Glutamatergic neuron (in vitro differentiated cells): ENCODE data around the gene CENPK. TPM values are rescaled to one million over a fixed set of nuclear protein-coding genes. Genes with fewer than 3 reads are reported as not detected.

Experiments used
- DNase-seq: peaks from one replicate; pipeline ENCODE4 v3.0.0; 2022
- H3K27ac Mint-ChIP-seq: one replicate; pipeline ENCODE4 v1.8.0; 2020; ENCODE audit warnings: mild to moderate bottlenecking, mixed read lengths, inconsistent platforms; ENCODE audit not compliant: unreplicated experiment
- H3K27me3 Mint-ChIP-seq: one replicate; pipeline ENCODE4 v1.8.0; 2020; ENCODE audit warnings: mild to moderate bottlenecking, moderate library complexity, mixed read lengths, inconsistent platforms; ENCODE audit not compliant: unreplicated experiment
- H3K36me3 Mint-ChIP-seq: one replicate; pipeline ENCODE4 v1.8.0; 2020; ENCODE audit warnings: mild to moderate bottlenecking, mixed read lengths, inconsistent platforms; ENCODE audit not compliant: unreplicated experiment
- H3K4me1 Mint-ChIP-seq: one replicate; pipeline ENCODE4 v1.8.0; 2020; ENCODE audit warnings: mild to moderate bottlenecking, low read depth, mixed read lengths, inconsistent platforms; ENCODE audit not compliant: unreplicated experiment
- H3K4me3 Mint-ChIP-seq: one replicate; pipeline ENCODE4 v1.8.0; 2020; ENCODE audit warnings: mild to moderate bottlenecking, mixed read lengths, inconsistent platforms; ENCODE audit not compliant: unreplicated experiment
- H3K9me3 Mint-ChIP-seq: one replicate; pipeline ENCODE4 v1.8.0; 2020; ENCODE audit warnings: mild to moderate bottlenecking, moderate library complexity, mixed read lengths, inconsistent platforms; ENCODE audit not compliant: unreplicated experiment
- CTCF ChIP-seq: fragments of 200-600 bp; sonication (generic); IDR thresholded peaks from one replicate; pipeline ENCODE4 v1.5.0; 2021; ENCODE audit not compliant: partially characterized antibody, unreplicated experiment
- total RNA-seq: library from RNA; stranded (reverse); fragmentation: NEBNext Ultra II Directional; extraction: Animal tissue kit (Norgen Biotek cat#: 25700); gene quantifications from one replicate; pipeline ENCODE4 v1.2.1, GENCODE V29; 2021; ENCODE audit not compliant: unreplicated experiment

CENPK gene
- total RNA-seq, 1 donor from 2014 or later = 11.9 TPM

DNA sequence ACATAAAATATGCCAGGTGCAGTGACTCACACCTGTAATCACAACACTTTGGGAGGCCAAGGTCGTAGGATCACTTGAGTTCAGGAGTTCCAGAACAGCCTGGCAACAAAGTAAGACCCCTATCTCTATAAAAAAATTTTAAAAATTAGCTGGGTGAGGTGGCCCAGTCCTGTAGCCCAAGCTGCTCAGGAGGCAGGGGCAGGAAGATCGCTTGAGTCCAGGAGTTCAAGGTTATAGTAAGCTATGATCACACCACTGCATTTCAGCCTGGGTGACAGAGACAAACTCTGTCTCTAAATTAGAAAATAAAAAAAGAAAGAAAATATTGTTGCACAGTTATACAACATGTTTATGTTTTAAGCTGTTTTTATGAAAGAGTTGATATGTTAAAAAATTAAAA, 6.8 kb downstream of the CENPK start:
- H3K27me3 Mint-ChIP-seq = no peaks in the 10 kb centered on the region
- no peak overlapping the region for H3K4me3 Mint-ChIP-seq
- H3K36me3 Mint-ChIP-seq = no peaks in the 10 kb centered on the region
- no peak for TF ChIP-seq CTCF
- H3K9me3 Mint-ChIP-seq = no peaks in the 10 kb centered on the region
- no peak for DNase-seq
- no peak overlapping the region for H3K27ac Mint-ChIP-seq
- no peaks in the 10 kb centered on the region for H3K4me1 Mint-ChIP-seq

DNA sequence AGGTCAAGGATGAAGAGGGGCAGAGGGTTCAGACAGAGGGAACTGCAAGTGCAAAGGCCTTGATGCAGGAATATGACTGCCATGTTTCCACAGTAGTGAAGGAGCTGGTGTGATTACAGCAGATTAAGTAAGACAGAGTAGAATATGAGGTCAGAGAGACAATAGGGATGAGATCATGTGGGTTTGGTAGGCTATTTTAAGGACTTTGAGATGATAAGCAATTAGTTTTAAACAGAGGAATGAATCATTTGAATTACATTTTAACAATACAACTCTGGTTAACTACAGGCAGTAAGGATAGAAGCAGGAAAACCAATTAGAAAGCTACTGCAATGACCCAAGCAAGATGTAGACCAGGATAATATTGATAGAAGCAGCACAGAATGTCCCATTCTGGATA, 7.7 kb downstream of the CENPK start:
- Mint-ChIP-seq H3K27ac (no peak overlapping the region), H3K27me3 (no peaks in the 10 kb centered on the region), H3K4me3 (no peak overlapping the region), H3K4me1 (no peaks in the 10 kb centered on the region), H3K9me3 (no peaks in the 10 kb centered on the region), H3K36me3 (no peaks in the 10 kb centered on the region)
- no peak for DNase-seq
- TF ChIP-seq CTCF = no peak

DNA sequence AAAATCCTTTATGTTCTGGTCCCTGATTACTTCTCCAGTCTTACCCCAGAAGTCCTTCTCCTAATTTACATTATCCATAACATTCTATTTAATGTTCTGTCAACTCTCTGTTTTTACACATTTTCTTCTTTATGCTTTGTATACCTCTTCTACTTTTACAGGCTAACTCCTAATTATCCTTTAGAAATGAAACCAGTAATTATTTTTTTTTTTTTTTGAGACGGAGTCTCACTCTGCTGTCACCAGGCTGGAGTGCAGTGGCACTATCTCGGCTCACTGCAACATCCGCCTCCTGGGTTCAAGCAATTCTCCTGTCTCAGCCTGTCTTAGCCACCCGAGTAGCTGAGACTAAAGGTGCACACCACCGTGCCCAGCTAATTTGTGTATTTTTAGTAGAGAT, 9.0 kb downstream of the CENPK start:
- Mint-ChIP-seq H3K27ac (no peak overlapping the region), H3K36me3 (no peaks in the 10 kb centered on the region), H3K4me3 (no peak overlapping the region), H3K27me3 (no peaks in the 10 kb centered on the region), H3K4me1 (no peaks in the 10 kb centered on the region), H3K9me3 (no peaks in the 10 kb centered on the region)
- TF ChIP-seq CTCF = no peak
- no peak for DNase-seq

- TF ChIP-seq CTCF = no peak
- no peak for DNase-seq
- Mint-ChIP-seq H3K27ac (no peak overlapping the region), H3K4me3 (no peak overlapping the region), H3K36me3 (no peaks in the 10 kb centered on the region), H3K27me3 (no peaks in the 10 kb centered on the region), H3K4me1 (no peaks in the 10 kb centered on the region), H3K9me3 (no peaks in the 10 kb centered on the region)
Measured at GRCh38 chr5:65548281-65548680, 14.7 kb downstream of the CENPK start.

DNA sequence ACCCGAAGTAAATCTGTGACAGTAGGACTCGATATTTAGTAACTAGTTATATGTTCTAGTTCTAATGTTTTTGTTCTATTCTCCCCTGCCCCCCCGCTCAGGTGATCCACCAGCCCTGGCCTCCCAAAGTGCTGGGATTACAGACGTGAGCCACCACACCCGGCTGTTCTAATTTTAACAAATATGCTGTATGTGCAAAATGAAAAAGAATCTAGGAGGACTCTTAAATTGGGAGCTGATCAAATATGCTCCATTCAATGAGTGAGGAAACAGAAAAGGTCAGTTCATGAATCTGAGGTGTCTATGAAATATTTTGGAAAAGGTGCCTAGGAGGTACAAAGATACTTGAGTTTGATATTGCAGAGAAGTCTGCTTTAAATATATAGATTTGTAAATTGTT, 16.8 kb downstream of the CENPK start:
- TF ChIP-seq CTCF = no peak
- H3K4me3 Mint-ChIP-seq = no peak overlapping the region
- no peak for DNase-seq
- H3K36me3 Mint-ChIP-seq = no peaks in the 10 kb centered on the region
- no peak overlapping the region for H3K27ac Mint-ChIP-seq
- no peaks in the 10 kb centered on the region for H3K4me1 Mint-ChIP-seq
- H3K9me3 Mint-ChIP-seq = peaks cover 2% of the 10 kb centered on the region
- H3K27me3 Mint-ChIP-seq = no peaks in the 10 kb centered on the region
